ENCODE measurements around the gene FBN1.

GRCh38 chr15:48579945-48580671 lies 65.4 kb downstream of the FBN1 start:
- TF ChIP-seq, protein P1, sequence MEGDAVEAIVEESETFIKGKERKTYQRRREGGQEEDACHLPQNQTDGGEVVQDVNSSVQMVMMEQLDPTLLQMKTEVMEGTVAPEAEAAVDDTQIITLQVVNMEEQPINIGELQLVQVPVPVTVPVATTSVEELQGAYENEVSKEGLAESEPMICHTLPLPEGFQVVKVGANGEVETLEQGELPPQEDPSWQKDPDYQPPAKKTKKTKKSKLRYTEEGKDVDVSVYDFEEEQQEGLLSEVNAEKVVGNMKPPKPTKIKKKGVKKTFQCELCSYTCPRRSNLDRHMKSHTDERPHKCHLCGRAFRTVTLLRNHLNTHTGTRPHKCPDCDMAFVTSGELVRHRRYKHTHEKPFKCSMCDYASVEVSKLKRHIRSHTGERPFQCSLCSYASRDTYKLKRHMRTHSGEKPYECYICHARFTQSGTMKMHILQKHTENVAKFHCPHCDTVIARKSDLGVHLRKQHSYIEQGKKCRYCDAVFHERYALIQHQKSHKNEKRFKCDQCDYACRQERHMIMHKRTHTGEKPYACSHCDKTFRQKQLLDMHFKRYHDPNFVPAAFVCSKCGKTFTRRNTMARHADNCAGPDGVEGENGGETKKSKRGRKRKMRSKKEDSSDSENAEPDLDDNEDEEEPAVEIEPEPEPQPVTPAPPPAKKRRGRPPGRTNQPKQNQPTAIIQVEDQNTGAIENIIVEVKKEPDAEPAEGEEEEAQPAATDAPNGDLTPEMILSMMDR (IDR thresholded peaks at IDR 0.05; ENCODE audit: low read length) = no peak
- no peak for TF ChIP-seq EZH2 (optimal IDR thresholded peaks at IDR 0.05; ENCODE audit: low read depth, low read length)
- no peak for TF ChIP-seq EZH2phosphoT487 (IDR thresholded peaks at IDR 0.05; ENCODE audit: low read length)

Data from MM.1S (cell line).